Motor neuron (in vitro differentiated cells): ENCODE measurements around the gene COL6A3. TPM values are rescaled to one million over a fixed set of nuclear protein-coding genes. Genes with fewer than 3 reads are reported as not detected.

Source experiments
- ATAC-seq, 8 experiments: fragments of 200-7000 bp; cut with Tn5 transposase; replicated peaks in 6 of 8; 2 replicates each; pipeline ENCODE4 v1.8.0; 2021; ENCODE audit warnings: mild to moderate bottlenecking in 8 of 8, moderate library complexity in 8 of 8
- H3K27ac ChIP-seq, 2 donors: fragments of 250-450 bp; sonication (Bioruptor Pico); 2 replicates each; pipeline ENCODE4 v1.9.0; 2021; ENCODE audit warnings: antibody characterized with exemption in 2 of 2, mild to moderate bottlenecking in 2 of 2, moderate library complexity in 1 of 2
- H3K4me1 ChIP-seq, 2 donors: fragments of 250-450 bp; sonication (Bioruptor Pico); replicated peaks in 1 of 2; 2 replicates each; pipeline ENCODE4 v1.6.1; 2021; ENCODE audit warnings: antibody characterized with exemption in 2 of 2, mild to moderate bottlenecking in 2 of 2, moderate library complexity in 1 of 2
- H3K4me3 ChIP-seq, 5 donors: fragments of 250-450 bp; sonication (Bioruptor Pico); 2 replicates each; pipeline ENCODE4 v1.9.0; 2021; ENCODE audit warnings: antibody characterized with exemption in 5 of 5, mild to moderate bottlenecking in 5 of 5, moderate library complexity in 4 of 5
- WGBS, 10 experiments: fragments of 450-650 bp; shearing (Covaris generic); methylation state at CpG; one replicate each; pipeline ENCODE4 v1.0.0; 2022; 5-methylcytosine and 5-hydroxymethylcytosine counted together
- in situ Hi-C, 9 experiments: fragments of 400-800 bp; cut with MboI; loops; one replicate each; pipeline ENCODE4 v1.15.0; 2021; ENCODE audit warnings: low sequenced_read_pairs in 9 of 9, low pct_unique_long_range_greater_than_20kb in 2 of 9; ENCODE audit not compliant: unreplicated experiment in 9 of 9
- total RNA-seq, 8 experiments: library from RNA; unstranded; fragments of 300-600 nt; gene quantifications; 2 replicates each; pipeline versions ENCODE4 v1.2.3 to v1.2.4, GENCODE V29; 2022

The COL6A3 gene
- total RNA-seq, 8 experiments from 2014 or later, result 0.04 to 288 (median 1.0) TPM

- in situ Hi-C loops, result no loop called here
- WGBS, 10 experiments, result 40 to 67% (median 60%) methylated on average over 1 to 2 of the region's 5 CpGs; no CpG with 5 or more reads in 5 of the 10 experiments
- no peak overlapping the region for H3K27ac ChIP-seq
Observed at GRCh38 chr2:237324837-237325236, 89.1 kb downstream of the COL6A3 start.

GRCh38 chr2:237324405-237324831 lies 89.5 kb downstream of the COL6A3 start:
- in situ Hi-C loops, result no loop called here
- H3K27ac ChIP-seq, result no peak overlapping the region
- H3K4me1 ChIP-seq, result peaks cover 4 to 8% of the 10 kb centered on the region in 2 donors
- no peak for ATAC-seq
- 70 to 100% (median 88%) methylated on average over 1 to 10 of the region's 12 CpGs for WGBS, 10 experiments
- H3K4me3 ChIP-seq, result no peak overlapping the region

More at GRCh38 chr2:237324837-237325236, 89.1 kb downstream of the COL6A3 start:
- Histone ChIP-seq H3K4me1 (peaks cover 4 to 8% of the 10 kb centered on the region in 2 donors), H3K4me3 (no peak overlapping the region)
- ATAC-seq, result no peak

GRCh38 chr2:237323656-237324055 lies 90.3 kb downstream of the COL6A3 start:
- Histone ChIP-seq H3K27ac (no peak overlapping the region), H3K4me3 (no peak overlapping the region), H3K4me1 (peaks cover 4 to 8% of the 10 kb centered on the region in 2 donors)
- WGBS, 10 experiments, result 40 to 100% (median 91%) methylated on average over 1 to 6 of the region's 8 CpGs; no CpG with 5 or more reads in 2 of the 10 experiments
- peak in 1 of 8 experiments; percentile 49 for ATAC-seq
- in situ Hi-C loops, result no loop called here

GRCh38 chr2:237322564-237322963 lies 91.4 kb downstream of the COL6A3 start:
- ATAC-seq, result peak in 1 of 8 experiments; percentile 55
- peaks cover 4 to 8% of the 10 kb centered on the region in 2 donors for H3K4me1 ChIP-seq
- in situ Hi-C loops, result no loop called here
- WGBS, 10 experiments, result 43 to 83% (median 72%) methylated on average over 1 to 4 of the region's 4 CpGs; no CpG with 5 or more reads in 6 of the 10 experiments
- no peak overlapping the region for H3K4me3 ChIP-seq
- H3K27ac ChIP-seq, result no peak overlapping the region

DNA sequence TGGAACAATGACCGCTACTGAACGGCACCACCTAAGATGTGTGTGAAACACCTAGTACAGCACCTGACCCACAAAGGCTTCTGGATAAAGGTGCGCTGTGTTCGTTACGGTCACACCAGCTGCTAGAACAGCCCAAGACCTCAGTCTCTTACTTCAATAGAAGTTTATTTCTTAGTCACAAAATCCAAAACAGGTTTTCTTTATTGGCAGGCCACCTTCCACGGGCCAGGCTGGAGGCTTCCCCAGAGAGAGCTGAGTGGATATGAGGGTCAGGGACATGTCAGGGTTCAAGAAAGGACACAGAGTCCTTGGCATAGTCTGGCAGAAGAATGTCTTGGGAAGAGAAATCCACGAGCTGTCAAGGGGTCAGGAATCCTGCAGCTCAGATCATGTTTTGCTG lies 92.2 kb downstream of the COL6A3 start:
- peaks cover 4 to 6% of the 10 kb centered on the region in 2 donors for H3K4me1 ChIP-seq
- ATAC-seq, result no peak
- H3K27ac ChIP-seq, result no peak overlapping the region
- 67 to 92% (median 81%) methylated on average over 1 to 7 of the region's 7 CpGs; no CpG with 5 or more reads in 2 of the 10 experiments for WGBS, 10 experiments
- H3K4me3 ChIP-seq, result no peak overlapping the region
- in situ Hi-C loops, result no loop called here

GRCh38 chr2:237320801-237321560 lies 93.0 kb downstream of the COL6A3 start:
- ATAC-seq, result no peak
- WGBS, 10 experiments, result 0 to 100% (median 89%) methylated on average over 1 to 9 of the region's 11 CpGs; no CpG with 5 or more reads in 2 of the 10 experiments

DNA sequence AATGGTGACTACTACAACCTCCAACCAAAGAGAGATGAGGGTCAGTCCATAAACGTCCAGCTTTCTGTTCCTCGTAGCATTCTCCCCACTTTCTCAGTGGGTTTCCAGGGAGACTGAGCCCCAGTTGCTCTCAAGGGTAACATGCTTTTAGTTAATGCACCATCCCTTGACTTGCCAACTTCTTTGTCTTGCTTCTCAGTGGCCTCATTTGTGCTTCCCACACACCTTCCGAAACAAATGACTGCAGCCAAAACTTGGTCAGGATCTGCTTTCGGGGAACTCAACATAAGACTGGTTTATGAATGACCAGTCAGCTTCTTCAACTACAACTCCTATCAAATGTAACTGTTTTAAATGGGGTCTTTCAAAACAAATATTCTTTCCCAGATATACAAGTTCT lies 94.1 kb downstream of the COL6A3 start:
- H3K4me1 ChIP-seq, result peaks cover 14 to 16% of the 10 kb centered on the region in 2 donors
- H3K4me3 ChIP-seq, result no peak overlapping the region
- ATAC-seq, result no peak
- WGBS, 10 experiments, result 50 to 100% (median 90%) methylated on average over 1 to 4 of the region's 4 CpGs; no CpG with 5 or more reads in 5 of the 10 experiments
- in situ Hi-C loops, result no loop called here
- H3K27ac ChIP-seq, result no peak overlapping the region

More at GRCh38 chr2:237320801-237321560, 93.0 kb downstream of the COL6A3 start:
- Histone ChIP-seq H3K4me3 (no peak overlapping the region), H3K4me1 (peaks cover 5 to 11% of the 10 kb centered on the region in 2 donors), H3K27ac (no peak overlapping the region)
- in situ Hi-C loops, result no loop called here

- in situ Hi-C loops, result no loop called here
- H3K27ac ChIP-seq, result no peak overlapping the region
- WGBS, 10 experiments, result 49 to 96% (median 77%) methylated on average over 2 to 11 of the region's 15 CpGs; no CpG with 5 or more reads in 2 of the 10 experiments
Observed at GRCh38 chr2:237319086-237319820, 94.7 kb downstream of the COL6A3 start.

GRCh38 chr2:237316339-237316738 lies 97.6 kb downstream of the COL6A3 start:
- in situ Hi-C loops, result no loop called here
- peaks cover 29% of the 10 kb centered on the region in 2 donors for H3K4me1 ChIP-seq
- 83 to 100% (median 100%) methylated on average over 1 to 5 of the region's 6 CpGs for WGBS, 10 experiments
- peak overlapping the region; percentile 91 to 92 for H3K27ac ChIP-seq
- ATAC-seq, result no peak
- H3K4me3 ChIP-seq, result no peak overlapping the region

More at GRCh38 chr2:237319086-237319820, 94.7 kb downstream of the COL6A3 start:
- Histone ChIP-seq H3K4me1 (peaks cover 21 to 23% of the 10 kb centered on the region in 2 donors), H3K4me3 (no peak overlapping the region)
- no peak for ATAC-seq

- Histone ChIP-seq H3K4me1 (peaks cover 29% of the 10 kb centered on the region in 2 donors), H3K27ac (peak overlapping the region; percentile 91 to 92), H3K4me3 (no peak overlapping the region)
- 11 to 100% (median 43%) methylated on average over 1 to 6 of the region's 6 CpGs; no CpG with 5 or more reads in 2 of the 10 experiments for WGBS, 10 experiments
- peak in 3 of 8 experiments; percentile 6 to 61 (median 16) for ATAC-seq
- in situ Hi-C loops, result no loop called here
Observed at GRCh38 chr2:237315829-237316225, 98.1 kb downstream of the COL6A3 start.

- peak; percentile 92 to 98 (median 96) for ATAC-seq
- Histone ChIP-seq H3K4me1 (peaks cover 29% of the 10 kb centered on the region in 2 donors), H3K4me3 (peak overlapping the region in 3 of 5 donors; percentile 5 to 19 (median 6)), H3K27ac (peak overlapping the region; percentile 91 to 92)
- WGBS, 10 experiments, result 0 to 20% (median 9%) methylated on average over 1 to 7 of the region's 14 CpGs; no CpG with 5 or more reads in 2 of the 10 experiments
- in situ Hi-C loops, result no loop called here
Observed at GRCh38 chr2:237315170-237315828, 98.7 kb downstream of the COL6A3 start.

DNA sequence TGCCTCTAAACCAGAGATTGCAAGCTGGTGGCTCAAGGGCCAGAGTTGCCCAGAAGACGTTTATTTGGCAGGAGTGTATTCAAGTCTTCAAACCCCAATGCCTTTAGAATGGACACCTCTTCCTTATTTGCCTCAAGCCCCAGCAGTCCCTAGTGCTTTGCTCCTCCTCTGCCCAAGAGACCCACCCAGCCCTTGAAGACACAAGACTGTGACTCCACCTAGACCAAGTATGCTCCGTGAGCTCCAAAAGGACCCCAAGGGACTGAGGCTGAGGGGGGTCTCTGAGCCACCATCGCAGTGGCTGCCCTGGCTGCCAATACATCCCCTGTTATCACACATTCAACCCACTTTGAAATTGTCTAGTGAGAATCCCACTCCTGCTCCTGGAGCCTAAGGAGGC lies 99.3 kb downstream of the COL6A3 start:
- Histone ChIP-seq H3K4me1 (peaks cover 29% of the 10 kb centered on the region in 2 donors), H3K27ac (peak overlapping the region; percentile 91 to 92), H3K4me3 (no peak overlapping the region)
- WGBS, 10 experiments, result 0 to 86% (median 58%) methylated on average over 1 to 2 of the region's 3 CpGs; no CpG with 5 or more reads in 6 of the 10 experiments
- peak in 2 of 8 experiments; percentile 2 to 9 for ATAC-seq
- in situ Hi-C loops, result no loop called here
